ENCODE measurements around the gene SPATA16.

DNA sequence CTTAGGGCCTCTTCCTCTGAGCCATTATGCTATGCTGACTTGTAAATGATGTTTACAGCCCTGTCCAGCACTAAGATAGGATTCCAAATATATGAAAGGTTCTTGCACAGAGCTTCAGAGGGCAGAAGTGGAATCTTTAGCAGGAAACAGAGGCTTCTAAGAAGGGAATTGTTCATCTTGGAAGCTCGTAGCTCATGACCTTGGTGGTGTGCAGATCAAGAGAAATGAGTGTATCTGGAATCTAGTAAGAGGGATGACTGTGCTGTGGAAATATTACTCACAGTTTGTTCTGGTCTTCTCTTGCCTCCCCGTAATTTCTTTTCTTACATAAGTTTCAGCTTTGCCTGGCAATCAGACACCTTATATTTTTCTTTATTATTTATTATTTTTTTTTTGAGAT is 175.8 kb downstream of the SPATA16 start:
- TF ChIP-seq, protein P1, sequence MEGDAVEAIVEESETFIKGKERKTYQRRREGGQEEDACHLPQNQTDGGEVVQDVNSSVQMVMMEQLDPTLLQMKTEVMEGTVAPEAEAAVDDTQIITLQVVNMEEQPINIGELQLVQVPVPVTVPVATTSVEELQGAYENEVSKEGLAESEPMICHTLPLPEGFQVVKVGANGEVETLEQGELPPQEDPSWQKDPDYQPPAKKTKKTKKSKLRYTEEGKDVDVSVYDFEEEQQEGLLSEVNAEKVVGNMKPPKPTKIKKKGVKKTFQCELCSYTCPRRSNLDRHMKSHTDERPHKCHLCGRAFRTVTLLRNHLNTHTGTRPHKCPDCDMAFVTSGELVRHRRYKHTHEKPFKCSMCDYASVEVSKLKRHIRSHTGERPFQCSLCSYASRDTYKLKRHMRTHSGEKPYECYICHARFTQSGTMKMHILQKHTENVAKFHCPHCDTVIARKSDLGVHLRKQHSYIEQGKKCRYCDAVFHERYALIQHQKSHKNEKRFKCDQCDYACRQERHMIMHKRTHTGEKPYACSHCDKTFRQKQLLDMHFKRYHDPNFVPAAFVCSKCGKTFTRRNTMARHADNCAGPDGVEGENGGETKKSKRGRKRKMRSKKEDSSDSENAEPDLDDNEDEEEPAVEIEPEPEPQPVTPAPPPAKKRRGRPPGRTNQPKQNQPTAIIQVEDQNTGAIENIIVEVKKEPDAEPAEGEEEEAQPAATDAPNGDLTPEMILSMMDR (IDR thresholded peaks at IDR 0.05): no peak
- no peak for TF ChIP-seq POLR2A (IDR thresholded peaks at IDR 0.05)

All from testis (tissue), 2 donors.